Gastrocnemius medialis (tissue), 4 donors: ENCODE measurements around the gene PRDM2.

Experiments
- CTCF ChIP-seq, 5 experiments: fragments of 450-650 bp in 3 of 5; fragments of 200-600 bp in 2 of 5; sonication (generic) in 2 of 5; IDR thresholded peaks in 4 of 5; conservative IDR thresholded peaks in 1 of 5; 1 replicate in 4 of 5; 2 replicates in 1 of 5; pipeline ENCODE4 v1.5.1; 2016 to 2019; ENCODE audit warnings: antibody characterized with exemption in 5 of 5, mild to moderate bottlenecking in 3 of 5, moderate library complexity in 3 of 5
- POLR2A ChIP-seq, 2 donors: fragments of 450-650 bp; IDR thresholded peaks; one replicate each; pipeline ENCODE4 v1.6.1; 2017; ENCODE audit warnings: antibody characterized with exemption in 2 of 2, mild to moderate bottlenecking in 2 of 2, moderate library complexity in 2 of 2

- TF ChIP-seq CTCF (IDR thresholded peaks at IDR 0.05 in 4 of 5, conservative IDR thresholded peaks at IDR 0.05 in 1 of 5): no peak
- TF ChIP-seq POLR2A (IDR thresholded peaks at IDR 0.05): no peak
Observed at GRCh38 chr1:13855554-13855953, 155.6 kb downstream of the PRDM2 start.
